Endothelial cell of umbilical vein (primary cell): Measurements from ENCODE around the gene CCDC170.

Experiments
- CTCF ChIP-seq, 2 donors: IDR thresholded peaks; 1 replicate in 1 of 2; 2 replicates in 1 of 2; pipeline ENCODE4 v1.5.1; 2011; ENCODE audit warnings: low read length in 2 of 2, mild to moderate bottlenecking in 2 of 2, moderate library complexity in 2 of 2, control low read depth in 1 of 2, inconsistent platforms in 1 of 2, low read depth in 1 of 2; ENCODE audit not compliant: insufficient read depth in 1 of 2; ENCODE audit errors: extremely low read depth in 1 of 2
- EZH2 ChIP-seq: IDR thresholded peaks from 2 replicates; pipeline ENCODE4 v1.6.1; 2012; ENCODE audit warnings: borderline replicate concordance, low read depth, mild to moderate bottlenecking, moderate library complexity, low read length, inconsistent platforms; ENCODE audit not compliant: severe bottlenecking
- POLR2A ChIP-seq: IDR thresholded peaks from 2 replicates; pipeline ENCODE4 v1.6.1; 2012; ENCODE audit warnings: low read depth, mild to moderate bottlenecking, control low read depth, low read length
- POLR2AphosphoS5 ChIP-seq: IDR thresholded peaks from 2 replicates; pipeline ENCODE4 v1.6.1; 2012; ENCODE audit warnings: low read depth, mild to moderate bottlenecking, control low read depth, low read length, moderate library complexity; ENCODE audit not compliant: insufficient read depth

- TF ChIP-seq CTCF (IDR thresholded peaks at IDR 0.05; ENCODE audit: extremely low read depth in 1 of 2, insufficient read depth in 1 of 2, low read depth in 1 of 2, low read length in 2 of 2): no peak
- TF ChIP-seq POLR2AphosphoS5: no peak
- TF ChIP-seq POLR2A: no peak
- TF ChIP-seq EZH2: no peak
These were observed 54.4 kb downstream of the CCDC170 start for GRCh38 chr6:151548201-151548600.
